Smooth muscle cell (in vitro differentiated cells): ENCODE data around the gene EFCAB14. TPM values are rescaled to one million over a fixed set of nuclear protein-coding genes. Genes with fewer than 3 reads are reported as not detected.
"Not testable (repeated sequence)": the region's sequence is repeated elsewhere in the genome, so short reads cannot be mapped to it uniquely, and the experiment has no call there.

Experiments used
- DNase-seq: peaks from one replicate; lab custom pipeline; 2025; ENCODE audit not compliant: unreplicated experiment; lab: John Stamatoyannopoulos, UW
- H2AFZ ChIP-seq: fragments of 200-600 bp; sonication (generic); 2 replicates; pipeline ENCODE4 v1.6.0; 2016; ENCODE audit warnings: antibody characterized with exemption, low read depth, mild to moderate bottlenecking
- H3F3A ChIP-seq: fragments of 200-600 bp; sonication (generic); 2 replicates; pipeline ENCODE4 v1.6.0; 2017; ENCODE audit warnings: antibody characterized with exemption, low read depth
- H3K27ac ChIP-seq: fragments of 200-600 bp; sonication (generic); 2 replicates; pipeline ENCODE4 v1.5.1; 2016; ENCODE audit warnings: low read depth, mild to moderate bottlenecking
- H3K27me3 ChIP-seq: fragments of 200-600 bp; sonication (generic); 2 replicates; pipeline ENCODE4 v1.6.1; 2016; ENCODE audit warnings: low read depth, mild to moderate bottlenecking
- H3K36me3 ChIP-seq: fragments of 200-600 bp; sonication (generic); 2 replicates; pipeline ENCODE4 v1.5.1; 2016; ENCODE audit warnings: low read depth
- H3K4me1 ChIP-seq: fragments of 200-600 bp; sonication (generic); 2 replicates; pipeline ENCODE4 v1.5.1; 2016; ENCODE audit warnings: low read depth
- H3K4me2 ChIP-seq: fragments of 200-600 bp; sonication (generic); 2 replicates; pipeline ENCODE4 v1.6.0; 2016; ENCODE audit warnings: mild to moderate bottlenecking
- H3K4me3 ChIP-seq: fragments of 200-600 bp; sonication (generic); 2 replicates; pipeline ENCODE4 v1.5.1; 2016; ENCODE audit warnings: mild to moderate bottlenecking
- H3K79me2 ChIP-seq: fragments of 200-600 bp; sonication (generic); 2 replicates; pipeline ENCODE4 v1.6.0; 2016; ENCODE audit warnings: low read depth, mild to moderate bottlenecking
- H3K9ac ChIP-seq: fragments of 200-600 bp; sonication (generic); 2 replicates; pipeline ENCODE4 v1.6.0; 2016; ENCODE audit warnings: low read depth
- H3K9me3 ChIP-seq: fragments of 200-600 bp; sonication (generic); replicated peaks from 2 replicates; pipeline ENCODE4 v1.5.1; 2016; ENCODE audit warnings: low read depth
- H4K20me1 ChIP-seq: fragments of 200-600 bp; sonication (generic); 2 replicates; pipeline ENCODE4 v1.6.0; 2016; ENCODE audit warnings: low read depth
- WGBS: methylation state at CpG from one replicate; pipeline ENCODE4 v1.1.7; 2016; ENCODE audit warnings: low lambda C conversion rate; 5-methylcytosine and 5-hydroxymethylcytosine counted together
- polyA plus RNA-seq: library from polyadenylated mRNA; unstranded; fragments of >200 nt; fragmentation: Nextera tagmentation; extraction: Ambion mirVana; gene quantifications from 2 replicates; pipeline ENCODE4 v1.2.1, GENCODE V29; 2016
- total RNA-seq: library from RNA; depleted of rRNA; stranded (reverse); fragments of >200 nt; gene quantifications from 2 replicates; pipeline ENCODE4 v1.2.3, GENCODE V29; 2014
- TF ChIP-seq, protein P1 (sequence below): fragments of 200-600 bp; sonication (generic); IDR thresholded peaks from 2 replicates; pipeline ENCODE4 v1.5.1; 2017; ENCODE audit warnings: borderline replicate concordance, mild to moderate bottlenecking, antibody characterized with exemption; ENCODE audit not compliant: insufficient read depth, poor library complexity, severe bottlenecking

The EFCAB14 gene
- total and polyA plus RNA-seq, 2 experiments from 2014 or later: 28.6 to 62.8 TPM

GRCh38 chr1:46697053-46697452, 21.9 kb downstream of the EFCAB14 start:
- Histone ChIP-seq H3K27me3 (no peaks in the 10 kb centered on the region), H3K9me3 (no peaks in the 10 kb centered on the region), H4K20me1 (peaks cover 74% of the 10 kb centered on the region), H3F3A (no peaks in the 10 kb centered on the region), H3K4me3 (no peak overlapping the region), H3K4me1 (no peaks in the 10 kb centered on the region), H3K79me2 (peaks cover 3% of the 10 kb centered on the region), H2AFZ (no peak overlapping the region), H3K27ac (no peak overlapping the region), H3K9ac (no peak overlapping the region), H3K4me2 (no peak overlapping the region), H3K36me3 (peaks cover 21% of the 10 kb centered on the region)
- 95% methylated on average over 2 of the region's 2 CpGs for WGBS
- TF ChIP-seq, protein P1, sequence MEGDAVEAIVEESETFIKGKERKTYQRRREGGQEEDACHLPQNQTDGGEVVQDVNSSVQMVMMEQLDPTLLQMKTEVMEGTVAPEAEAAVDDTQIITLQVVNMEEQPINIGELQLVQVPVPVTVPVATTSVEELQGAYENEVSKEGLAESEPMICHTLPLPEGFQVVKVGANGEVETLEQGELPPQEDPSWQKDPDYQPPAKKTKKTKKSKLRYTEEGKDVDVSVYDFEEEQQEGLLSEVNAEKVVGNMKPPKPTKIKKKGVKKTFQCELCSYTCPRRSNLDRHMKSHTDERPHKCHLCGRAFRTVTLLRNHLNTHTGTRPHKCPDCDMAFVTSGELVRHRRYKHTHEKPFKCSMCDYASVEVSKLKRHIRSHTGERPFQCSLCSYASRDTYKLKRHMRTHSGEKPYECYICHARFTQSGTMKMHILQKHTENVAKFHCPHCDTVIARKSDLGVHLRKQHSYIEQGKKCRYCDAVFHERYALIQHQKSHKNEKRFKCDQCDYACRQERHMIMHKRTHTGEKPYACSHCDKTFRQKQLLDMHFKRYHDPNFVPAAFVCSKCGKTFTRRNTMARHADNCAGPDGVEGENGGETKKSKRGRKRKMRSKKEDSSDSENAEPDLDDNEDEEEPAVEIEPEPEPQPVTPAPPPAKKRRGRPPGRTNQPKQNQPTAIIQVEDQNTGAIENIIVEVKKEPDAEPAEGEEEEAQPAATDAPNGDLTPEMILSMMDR: no peak
- DNase-seq: no peak

GRCh38 chr1:46694676-46695075, 24.2 kb downstream of the EFCAB14 start:
- not testable (repeated sequence) for H3K4me3 ChIP-seq, H3K9ac ChIP-seq, H3K79me2 ChIP-seq, H2AFZ ChIP-seq, H3K9me3 ChIP-seq, H3F3A ChIP-seq, H3K4me1 ChIP-seq, H3K27ac ChIP-seq, H3K27me3 ChIP-seq, H3K4me2 ChIP-seq, DNase-seq
- peaks cover 57% of the 10 kb centered on the region for H4K20me1 ChIP-seq
- H3K36me3 ChIP-seq: peaks cover 33% of the 10 kb centered on the region
- 93% methylated on average over 4 of the region's 4 CpGs for WGBS

DNA sequence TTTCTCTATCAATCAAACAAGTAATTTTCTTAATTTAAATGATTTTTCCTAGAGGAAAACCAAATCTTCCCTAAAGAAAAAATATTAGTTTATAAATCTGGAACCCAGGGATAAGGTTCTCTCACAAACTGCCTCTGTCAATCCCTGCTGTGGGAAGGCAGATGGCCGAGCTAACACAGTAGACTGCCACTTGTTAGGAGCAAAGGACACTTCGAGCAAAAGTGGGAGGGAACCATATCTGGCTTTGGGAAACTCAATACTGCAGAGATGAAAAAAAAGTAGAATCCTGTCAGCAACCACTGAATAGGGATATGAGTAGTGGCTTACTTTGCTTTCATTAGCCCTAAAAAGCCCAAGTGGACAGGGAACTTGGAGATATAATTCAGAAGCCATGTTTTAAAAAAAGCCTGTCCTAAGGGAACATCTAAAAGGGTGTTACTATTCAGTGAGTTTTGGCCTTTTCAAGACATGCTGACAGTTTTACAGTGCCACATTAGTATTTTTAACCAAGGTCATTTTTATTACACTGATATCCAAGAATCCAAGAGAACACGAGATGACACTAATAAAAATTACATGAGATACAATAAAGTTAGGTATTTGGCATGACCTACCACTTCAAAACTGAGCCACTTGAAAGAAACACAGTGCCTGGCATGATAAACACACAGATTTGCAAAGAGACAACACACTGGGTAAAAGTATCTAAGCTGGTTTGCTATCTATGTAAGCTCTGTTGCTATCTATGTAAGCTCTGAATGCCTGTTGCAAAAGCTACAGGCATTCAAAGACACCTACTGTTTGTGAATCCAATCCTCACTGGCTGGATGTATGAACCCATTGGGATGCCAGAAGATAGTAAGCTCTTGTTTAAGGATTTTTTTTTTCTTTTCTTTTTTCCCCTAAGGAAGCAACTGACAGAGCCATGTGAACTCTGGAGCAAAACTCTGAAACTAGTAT, 25.8 kb downstream of the EFCAB14 start:
- Histone ChIP-seq H3K36me3 (peaks cover 43% of the 10 kb centered on the region), H2AFZ (no peak overlapping the region), H4K20me1 (peaks cover 41% of the 10 kb centered on the region), H3K79me2 (no peaks in the 10 kb centered on the region), H3K27ac (no peak overlapping the region), H3K9ac (no peak overlapping the region), H3K27me3 (no peaks in the 10 kb centered on the region), H3K4me2 (no peak overlapping the region), H3K4me3 (no peak overlapping the region), H3K4me1 (no peaks in the 10 kb centered on the region), H3F3A (no peaks in the 10 kb centered on the region), H3K9me3 (no peaks in the 10 kb centered on the region)
- TF ChIP-seq, protein P1: no peak
- 73% methylated on average over 3 of the region's 3 CpGs for WGBS
- no peak for DNase-seq

DNA sequence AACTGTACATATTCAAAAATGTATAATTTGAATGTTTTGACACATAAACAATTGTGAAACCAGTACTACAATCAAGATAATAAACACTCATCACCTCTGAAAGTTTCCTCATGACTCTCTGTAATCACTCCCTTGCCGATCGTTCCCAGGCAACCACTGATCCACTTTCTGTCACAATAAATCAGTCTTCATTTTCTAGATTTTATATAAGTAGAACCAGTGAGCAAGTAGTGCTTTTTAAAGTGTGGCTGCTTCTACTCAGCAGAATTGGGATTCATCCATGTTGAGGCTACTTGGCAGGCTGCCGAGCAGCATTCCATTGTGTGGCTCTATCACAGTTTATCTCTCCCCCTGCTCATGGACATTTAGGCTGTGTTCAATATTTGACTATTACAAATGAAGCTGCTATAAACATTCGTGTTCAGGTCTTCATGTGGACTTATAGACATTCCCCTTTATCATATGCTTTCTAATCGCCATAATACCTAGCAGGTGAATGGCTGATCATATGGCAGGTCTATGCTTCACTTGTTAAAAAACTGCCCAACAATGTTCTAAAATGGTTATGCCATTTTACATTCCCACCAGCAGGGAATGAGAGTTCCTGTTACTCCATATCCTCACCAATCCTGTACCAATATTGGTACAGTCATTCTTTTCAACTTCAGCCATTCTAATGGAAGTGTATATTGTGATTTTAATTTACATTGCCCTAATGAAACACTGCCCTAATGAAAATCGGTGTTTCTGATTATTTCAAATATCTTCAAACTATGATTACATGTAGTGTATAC, 26.7 kb downstream of the EFCAB14 start:
- Histone ChIP-seq H3F3A (no peaks in the 10 kb centered on the region), H3K9me3 (no peaks in the 10 kb centered on the region), H4K20me1 (peaks cover 32% of the 10 kb centered on the region), H3K4me1 (no peaks in the 10 kb centered on the region), H3K79me2 (no peaks in the 10 kb centered on the region), H3K27me3 (no peaks in the 10 kb centered on the region), H3K9ac (no peak overlapping the region), H3K4me2 (no peak overlapping the region), H2AFZ (no peak overlapping the region), H3K27ac (no peak overlapping the region), H3K4me3 (no peak overlapping the region), H3K36me3 (peaks cover 44% of the 10 kb centered on the region)
- WGBS: 89% methylated on average over 6 of the region's 6 CpGs
- no peak for DNase-seq
- TF ChIP-seq, protein P1: peak; percentile 25
